Keratinocyte (primary cell): ENCODE data around the gene CREB3. TPM values are rescaled to one million over a fixed set of nuclear protein-coding genes. Genes with fewer than 3 reads are reported as not detected.

Experiments used
- DNase-seq: peaks from one replicate; pipeline ENCODE4 v3.0.0-alpha.2; 2011; ENCODE audit warnings: low read depth, missing footprints, low spot score
- FAIRE-seq: peaks from 2 replicates; lab custom pipeline; 2011; peaks lifted over from hg19 to GRCh38; lab: Jason Lieb, UNC
- H2AFZ ChIP-seq: 2 replicates; pipeline ENCODE4 v1.6.0; 2012; ENCODE audit warnings: low read length, control low read depth, inconsistent platforms; ENCODE audit not compliant: control insufficient read depth
- H3K27ac ChIP-seq: 2 replicates; pipeline ENCODE4 v1.5.1; 2011; ENCODE audit warnings: low read length; ENCODE audit not compliant: control insufficient read depth, insufficient read depth
- H3K27me3 ChIP-seq: 3 replicates; pipeline ENCODE4 v1.6.0; 2011; ENCODE audit warnings: low read length; ENCODE audit not compliant: control insufficient read depth, insufficient read depth; ENCODE audit errors: extremely low read depth
- H3K36me3 ChIP-seq, 2 experiments: 2 replicates in 1 of 2; 3 replicates in 1 of 2; pipeline ENCODE4 v1.5.1; 2011; ENCODE audit warnings: low read length in 2 of 2, mild to moderate bottlenecking in 1 of 2; ENCODE audit not compliant: control insufficient read depth in 2 of 2, insufficient read depth in 2 of 2; ENCODE audit errors: extremely low read depth in 1 of 2
- H3K4me1 ChIP-seq: 3 replicates; pipeline ENCODE4 v1.5.1; 2011; ENCODE audit warnings: low read length; ENCODE audit not compliant: control insufficient read depth, insufficient read depth; ENCODE audit errors: extremely low read depth
- H3K4me2 ChIP-seq: 3 replicates; pipeline ENCODE4 v1.6.0; 2011; ENCODE audit warnings: low read depth, low read length; ENCODE audit not compliant: control insufficient read depth, insufficient read depth; ENCODE audit errors: extremely low read depth
- H3K4me3 ChIP-seq, 3 experiments: fragments of 200-600 bp in 1 of 3; sonication (generic) in 1 of 3; 2 replicates in 2 of 3; 3 replicates in 1 of 3; pipeline ENCODE4 v1.5.1; 2011 to 2016; ENCODE audit warnings: low read length in 3 of 3, mild to moderate bottlenecking in 3 of 3, control low read depth in 2 of 3, inconsistent platforms in 1 of 3, low read depth in 1 of 3, mixed read lengths in 1 of 3, mixed run types in 1 of 3, moderate library complexity in 1 of 3; ENCODE audit not compliant: control insufficient read depth in 2 of 3, insufficient read depth in 2 of 3; ENCODE audit errors: extremely low read depth in 1 of 3
- H3K79me2 ChIP-seq: 2 replicates; pipeline ENCODE4 v1.6.0; 2012; ENCODE audit warnings: low read length; ENCODE audit not compliant: control insufficient read depth, insufficient read depth
- H3K9ac ChIP-seq: 3 replicates; pipeline ENCODE4 v1.6.0; 2011; ENCODE audit warnings: low read length; ENCODE audit not compliant: control insufficient read depth, insufficient read depth; ENCODE audit errors: extremely low read depth
- H3K9me1 ChIP-seq: 3 replicates; pipeline ENCODE4 v1.6.0; 2011; ENCODE audit warnings: low read length; ENCODE audit not compliant: control insufficient read depth, insufficient read depth; ENCODE audit errors: extremely low read depth
- H3K9me3 ChIP-seq: 2 replicates; pipeline ENCODE4 v1.5.1; 2012; ENCODE audit warnings: low read depth, low read length; ENCODE audit not compliant: control insufficient read depth
- H4K20me1 ChIP-seq: 3 replicates; pipeline ENCODE4 v1.6.0; 2011; ENCODE audit warnings: low read length; ENCODE audit not compliant: control insufficient read depth, insufficient read depth; ENCODE audit errors: extremely low read depth
- CTCF ChIP-seq, 3 experiments: IDR thresholded peaks in 1 of 3; conservative IDR thresholded peaks in 1 of 3; optimal IDR thresholded peaks in 1 of 3; 2 replicates in 2 of 3; 3 replicates in 1 of 3; pipeline versions ENCODE3 to v1.5.1; 2011; ENCODE audit warnings: low read length in 3 of 3, mild to moderate bottlenecking in 3 of 3, moderate library complexity in 2 of 3, control low read depth in 1 of 3, inconsistent platforms in 1 of 3; ENCODE audit not compliant: insufficient read depth in 2 of 3; ENCODE audit errors: extremely low read depth in 1 of 3
- EZH2 ChIP-seq: IDR thresholded peaks from one replicate; pipeline ENCODE4 v1.6.1; 2012; ENCODE audit warnings: inconsistent platforms, mild to moderate bottlenecking, low read length, moderate library complexity
- dilution Hi-C: fragments of 300-500 bp; cut with MboI; formaldehyde crosslinking; loops from one replicate; pipeline ENCODE4 v1.7.0; 2020; ENCODE audit warnings: low sequenced_read_pairs; ENCODE audit not compliant: extremely low pct_ligation_motif_present
- polyA plus RNA-seq, 5 experiments: library from polyadenylated mRNA; depleted of rRNA in 3 of 5; stranded (reverse) in 3 of 5; stranded (forward) in 1 of 5; unstranded in 1 of 5; fragments of >200 nt; gene quantifications; 1 replicate in 1 of 5; 2 replicates in 3 of 5; 3 replicates in 1 of 5; pipeline versions ENCODE4 v1.2.1 to v1.2.3, GENCODE V29; 2011 to 2012; ENCODE audit warnings: missing spikeins in 2 of 5, low read depth in 1 of 5, low replicate concordance in 1 of 5

Gene CREB3
- polyA plus RNA-seq, 1 donor (not counting 4 experiments of a cell fraction or from before 2014, with no cell fraction given): 24.6 TPM

- no peak for FAIRE-seq
- Histone ChIP-seq H4K20me1 (no peaks in the 10 kb centered on the region), H3K9me3 (no peaks in the 10 kb centered on the region), H2AFZ (no peak overlapping the region), H3K9me1 (no peaks in the 10 kb centered on the region), H3K4me3 (peak overlapping the region in 1 of 3 experiments; percentile 35), H3K79me2 (no peaks in the 10 kb centered on the region), H3K36me3 (peaks cover 0 to 4% of the 10 kb centered on the region in 2 experiments), H3K27me3 (no peaks in the 10 kb centered on the region), H3K27ac (no peak overlapping the region), H3K4me2 (peak overlapping the region; percentile 73), H3K4me1 (peaks cover 16% of the 10 kb centered on the region), H3K9ac (no peak overlapping the region)
- dilution Hi-C loops: no loop called here
- TF ChIP-seq CTCF (optimal IDR thresholded peaks at IDR 0.05 in 1 of 3, IDR thresholded peaks at IDR 0.05 in 1 of 3, conservative IDR thresholded peaks at IDR 0.05 in 1 of 3; ENCODE audit: extremely low read depth in 1 of 3, insufficient read depth in 2 of 3, low read length in 3 of 3) (no peak), EZH2 (no peak)
- DNase-seq: no peak
These were observed 44.4 kb upstream of the CREB3 start for GRCh38 chr9:35687972-35688557.

GRCh38 chr9:35688558-35689541, 43.6 kb upstream of the CREB3 start:
- no peak for TF ChIP-seq EZH2
- no peak for TF ChIP-seq CTCF (optimal IDR thresholded peaks at IDR 0.05 in 1 of 3, IDR thresholded peaks at IDR 0.05 in 1 of 3, conservative IDR thresholded peaks at IDR 0.05 in 1 of 3; ENCODE audit: extremely low read depth in 1 of 3, insufficient read depth in 2 of 3, low read length in 3 of 3)
- Histone ChIP-seq H3K27ac (peak overlapping the region; percentile 59), H3K36me3 (peaks cover 0 to 4% of the 10 kb centered on the region in 2 experiments), H3K9me1 (no peaks in the 10 kb centered on the region), H2AFZ (no peak overlapping the region), H3K4me2 (peak overlapping the region; percentile 73), H3K79me2 (no peaks in the 10 kb centered on the region), H3K27me3 (no peaks in the 10 kb centered on the region), H4K20me1 (no peaks in the 10 kb centered on the region), H3K9me3 (no peaks in the 10 kb centered on the region), H3K9ac (peak overlapping the region; percentile 49), H3K4me3 (peak overlapping the region; percentile 32 to 50 (median 35)), H3K4me1 (peaks cover 16% of the 10 kb centered on the region)
- DNase-seq: no peak
- dilution Hi-C loops: no loop called here
- FAIRE-seq: peak; percentile 95
